ENCODE measurements around the gene FANCD2OS.
"Not testable (repeated sequence)": the region's sequence is repeated elsewhere in the genome, so short reads cannot be mapped to it uniquely, and the experiment has no call there.

FANCD2OS gene

DNA sequence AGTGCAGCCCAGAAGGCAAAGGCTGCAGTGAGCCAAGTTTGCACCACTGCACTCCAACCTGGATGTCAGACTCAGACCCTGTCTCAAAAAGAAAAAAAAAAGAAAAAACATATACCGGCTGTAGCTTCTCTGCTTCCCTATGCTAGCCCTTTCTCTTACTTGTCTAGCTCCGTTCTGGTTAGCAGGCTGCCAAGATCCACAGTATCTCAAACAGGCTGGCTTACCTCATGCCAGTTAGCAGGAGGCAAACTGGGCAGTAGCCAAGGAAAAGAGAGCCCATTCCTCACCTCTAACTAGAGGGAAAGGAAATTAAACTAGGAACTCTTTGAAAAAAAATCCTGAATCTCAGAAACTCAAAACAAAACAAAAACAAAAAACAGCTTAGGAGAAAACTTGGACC, 16.7 kb downstream of the FANCD2OS start:
- DNase-seq = not testable (repeated sequence)

DNA sequence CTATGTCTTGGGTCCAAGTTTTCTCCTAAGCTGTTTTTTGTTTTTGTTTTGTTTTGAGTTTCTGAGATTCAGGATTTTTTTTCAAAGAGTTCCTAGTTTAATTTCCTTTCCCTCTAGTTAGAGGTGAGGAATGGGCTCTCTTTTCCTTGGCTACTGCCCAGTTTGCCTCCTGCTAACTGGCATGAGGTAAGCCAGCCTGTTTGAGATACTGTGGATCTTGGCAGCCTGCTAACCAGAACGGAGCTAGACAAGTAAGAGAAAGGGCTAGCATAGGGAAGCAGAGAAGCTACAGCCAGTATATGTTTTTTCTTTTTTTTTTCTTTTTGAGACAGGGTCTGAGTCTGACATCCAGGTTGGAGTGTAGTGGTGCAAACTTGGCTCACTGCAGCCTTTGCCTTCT, 17.3 kb downstream of the FANCD2OS start:
- DNase-seq = not testable (repeated sequence)

DNA sequence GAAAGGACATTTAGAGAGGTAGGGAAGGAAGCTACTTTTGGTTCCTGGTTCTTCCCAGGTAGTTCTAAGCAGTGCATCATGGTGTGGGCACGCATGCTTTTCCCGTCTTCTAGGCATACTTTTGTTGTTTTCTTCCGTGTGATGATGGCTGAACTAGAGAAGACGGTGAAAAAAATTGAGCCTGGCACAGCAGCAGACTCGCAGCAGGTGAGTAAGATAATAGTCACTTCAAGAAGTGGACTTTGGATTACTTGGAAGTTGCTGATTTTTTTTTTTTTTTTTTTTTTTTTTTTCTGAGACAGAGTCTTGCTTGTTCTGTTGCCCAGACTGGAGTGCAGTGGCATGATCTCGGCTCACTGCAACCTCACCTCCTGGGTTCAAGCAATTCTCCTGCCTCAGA, 17.9 kb downstream of the FANCD2OS start:
- DNase-seq = no peak

DNA sequence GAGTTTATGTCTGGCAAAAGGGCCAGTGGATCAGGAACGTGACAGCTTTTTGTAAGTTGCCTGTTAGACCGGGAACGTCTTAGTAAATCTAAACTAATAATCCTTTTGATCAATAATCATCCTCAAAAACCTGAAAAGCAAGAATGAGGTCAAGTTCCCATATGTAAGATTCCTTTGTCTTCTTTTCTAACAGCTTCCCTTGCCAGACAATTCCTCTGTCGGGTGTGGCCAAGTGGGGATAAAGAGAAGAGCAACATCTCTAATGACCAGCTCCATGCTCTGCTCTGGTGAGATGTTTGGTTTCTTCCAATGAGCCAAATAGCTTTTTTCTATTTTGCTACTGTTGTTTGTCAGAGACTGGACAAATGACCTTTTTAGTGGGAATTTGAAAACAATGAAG, 19.8 kb downstream of the FANCD2OS start:
- DNase-seq = no peak

DNA sequence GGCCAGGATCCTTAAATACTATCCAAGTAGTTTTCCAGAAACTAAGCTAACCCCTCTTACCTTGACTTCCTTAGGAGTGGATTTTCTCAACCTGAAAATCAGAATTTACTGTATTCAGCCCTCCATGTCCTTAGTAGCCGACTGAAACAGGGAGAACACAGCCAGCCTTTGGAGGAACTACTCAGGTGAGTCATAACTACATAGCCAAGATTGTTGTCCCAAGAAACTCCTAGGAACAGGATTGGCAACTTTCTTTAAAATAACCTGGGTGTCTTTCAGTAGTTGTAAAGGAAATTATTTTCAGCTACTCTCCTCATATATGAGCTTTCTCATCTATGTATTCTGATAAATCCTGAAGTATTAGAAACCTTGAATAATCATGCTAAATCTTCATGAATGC, 22.3 kb downstream of the FANCD2OS start:
- DNase-seq = no peak

DNA sequence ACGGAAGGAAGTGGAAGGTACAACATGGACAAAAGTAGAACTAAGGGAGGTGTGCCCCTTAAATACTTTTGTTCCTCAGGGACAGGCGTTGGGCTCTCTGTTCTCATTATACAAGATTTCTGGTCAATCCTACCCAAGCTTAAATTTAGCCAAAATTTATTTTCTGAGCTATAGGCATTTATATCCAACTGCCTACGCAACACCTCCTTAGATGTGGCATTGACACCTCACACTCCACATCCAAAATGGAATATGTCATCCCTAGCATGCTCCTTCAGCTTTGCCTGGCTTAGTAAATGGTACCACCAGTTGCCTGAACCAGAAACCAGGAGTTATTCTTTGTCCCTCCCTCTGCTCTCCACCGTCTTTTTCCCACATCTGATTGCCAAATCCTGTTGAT, 26.2 kb downstream of the FANCD2OS start:
- no peak for DNase-seq

DNA sequence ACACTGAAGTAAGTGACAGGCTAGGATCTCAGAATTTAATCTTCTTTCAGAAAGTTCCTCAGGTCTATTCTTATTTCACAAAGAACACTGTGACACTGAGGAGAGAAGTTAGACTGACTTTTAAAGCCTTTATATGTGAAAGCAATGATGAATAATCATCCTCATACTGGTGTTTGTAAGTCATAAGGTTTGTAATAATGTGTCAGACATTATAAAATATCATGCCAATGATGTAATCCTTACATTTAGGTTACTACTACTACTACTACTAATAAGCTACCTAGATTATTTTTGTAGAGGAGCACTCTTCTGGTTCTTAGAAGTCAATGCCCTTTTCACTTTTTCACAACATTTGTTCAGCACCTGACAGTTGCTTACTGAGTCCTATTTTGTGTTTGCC, 33.4 kb downstream of the FANCD2OS start:
- no peak for DNase-seq

GRCh38 chr3:10070077-10070476, 38.0 kb downstream of the FANCD2OS start:
- not testable (repeated sequence) for DNase-seq

GRCh38 chr3:10055097-10055496, 53.0 kb downstream of the FANCD2OS start:
- no peak for DNase-seq

Measured in NCI-H1092 treated with DMSO at 0.1 percent for 48 hours (cell line).